IPS-20b (cell line): ENCODE data around the gene CLGN.

Source experiments
- H3K27ac ChIP-seq: one replicate; pipeline ENCODE4 v1.5.1; 2013; ENCODE audit warnings: low read length
- H3K27me3 ChIP-seq: 2 replicates; pipeline ENCODE4 v1.6.1; 2013; ENCODE audit warnings: mild to moderate bottlenecking, low read length, inconsistent platforms; ENCODE audit not compliant: insufficient read depth
- H3K36me3 ChIP-seq: 2 replicates; pipeline ENCODE4 v1.6.1; 2013; ENCODE audit warnings: low read depth, mild to moderate bottlenecking, inconsistent platforms, low read length, moderate library complexity; ENCODE audit not compliant: insufficient read depth
- H3K4me1 ChIP-seq: 2 replicates; pipeline ENCODE4 v1.6.1; 2013; ENCODE audit warnings: mild to moderate bottlenecking, control low read depth, inconsistent platforms, low read length, moderate library complexity; ENCODE audit not compliant: insufficient read depth
- H3K4me3 ChIP-seq: 2 replicates; pipeline ENCODE4 v1.5.1; 2013; ENCODE audit warnings: mild to moderate bottlenecking, low read length, inconsistent platforms
- H3K9ac ChIP-seq: 2 replicates; pipeline ENCODE4 v1.6.1; 2013; ENCODE audit warnings: low read depth, mild to moderate bottlenecking, inconsistent platforms, low read length, moderate library complexity
- H3K9me3 ChIP-seq: 2 replicates; pipeline ENCODE4 v1.6.1; 2013; ENCODE audit warnings: mild to moderate bottlenecking, low read depth, low read length, inconsistent platforms; ENCODE audit not compliant: insufficient read depth

Gene CLGN

GRCh38 chr4:140373328-140374129, 53.9 kb downstream of the CLGN start, which contains the start of gene SCOC:
TSS of gene SCOC (plus strand) at chr4:140373646. CDS start at chr4:140379171, 5,525 bp downstream.
- Histone ChIP-seq H3K4me1 (peaks cover 7% of the 10 kb centered on the region; the same call in 1 of the 2 replicates), H3K27ac (peak within 1 kb of the TSS; percentile 18), H3K9ac (peak within 1 kb of the TSS; percentile 84)

DNA sequence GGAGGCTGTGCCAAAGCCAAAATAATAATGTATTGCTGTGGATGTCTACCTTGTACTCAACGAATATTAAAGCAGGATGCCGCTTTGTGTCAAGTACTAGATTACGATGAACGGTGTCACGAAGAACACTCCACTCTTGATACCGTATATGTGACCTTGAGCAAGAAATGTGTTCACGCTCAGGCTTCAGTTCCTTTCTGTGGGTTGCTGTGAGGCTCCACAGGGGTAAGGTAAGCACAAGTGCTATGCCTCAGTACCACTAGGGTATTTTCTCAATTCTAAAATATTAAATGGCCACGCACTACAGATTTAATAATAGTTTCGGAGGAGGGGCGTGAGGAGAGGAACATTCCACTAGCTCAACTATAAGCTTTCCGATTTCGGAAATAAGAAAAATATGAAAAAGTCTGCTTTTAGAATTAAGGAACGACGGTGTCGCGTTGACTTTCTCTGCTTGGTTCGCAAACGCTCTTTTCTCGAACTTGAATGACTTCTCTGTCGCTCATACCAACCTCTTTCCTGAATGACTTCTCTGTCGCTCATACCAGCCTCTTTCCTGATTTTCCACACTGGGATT, 54.6 kb downstream of the CLGN start:
- peak overlapping the region; percentile 73 for H3K9ac ChIP-seq
- H3K27me3 ChIP-seq = no peaks in the 10 kb centered on the region
- H3K4me3 ChIP-seq = peak overlapping the region; percentile 90
- peaks cover 7% of the 10 kb centered on the region; the same call in 1 of the 2 replicates for H3K4me1 ChIP-seq
- no peaks in the 10 kb centered on the region for H3K36me3 ChIP-seq
- peak overlapping the region; percentile 0 for H3K27ac ChIP-seq
- no peaks in the 10 kb centered on the region for H3K9me3 ChIP-seq

More at GRCh38 chr4:140373328-140374129, 53.9 kb downstream of the CLGN start, which contains the start of gene SCOC:
- Histone ChIP-seq H3K9me3 (no peaks in the 10 kb centered on the region), H3K36me3 (no peaks in the 10 kb centered on the region), H3K4me3 (peak within 1 kb of the TSS; percentile 90), H3K27me3 (no peaks in the 10 kb centered on the region)

DNA sequence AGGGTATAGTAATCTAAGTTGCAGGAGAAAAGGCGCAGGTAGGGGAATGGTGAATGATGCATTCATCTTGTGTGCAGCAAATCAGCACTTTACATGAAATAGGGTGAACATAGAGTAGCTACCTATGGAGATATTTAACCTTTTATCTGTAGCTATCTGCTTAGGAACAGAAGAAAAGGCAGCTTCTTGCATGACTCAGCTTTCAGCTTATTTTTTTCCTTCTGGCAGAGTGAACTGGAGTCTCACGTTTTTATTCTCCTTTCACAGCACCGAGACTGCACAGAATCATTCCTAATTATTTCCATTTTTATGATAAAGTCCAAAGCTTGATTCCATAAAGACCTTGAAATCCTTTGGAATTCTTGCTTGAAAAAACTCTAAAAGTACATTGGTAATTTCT, 58.8 kb downstream of the CLGN start:
- H3K4me1 ChIP-seq = peaks cover 4% of the 10 kb centered on the region; the same call in 1 of the 2 replicates
- no peak overlapping the region for H3K4me3 ChIP-seq
- no peaks in the 10 kb centered on the region for H3K36me3 ChIP-seq
- no peaks in the 10 kb centered on the region for H3K9me3 ChIP-seq
- no peak overlapping the region for H3K9ac ChIP-seq
- no peaks in the 10 kb centered on the region for H3K27me3 ChIP-seq
- H3K27ac ChIP-seq = no peak overlapping the region

GRCh38 chr4:140367738-140368137, 59.7 kb downstream of the CLGN start:
- no peak overlapping the region for H3K4me3 ChIP-seq
- no peak overlapping the region for H3K9ac ChIP-seq
- H3K4me1 ChIP-seq = peaks cover 4% of the 10 kb centered on the region; the same call in 1 of the 2 replicates
- no peaks in the 10 kb centered on the region for H3K36me3 ChIP-seq
- no peaks in the 10 kb centered on the region for H3K9me3 ChIP-seq
- no peak overlapping the region for H3K27ac ChIP-seq
- H3K27me3 ChIP-seq = no peaks in the 10 kb centered on the region

GRCh38 chr4:140363558-140363957, 63.9 kb downstream of the CLGN start:
- H3K27ac ChIP-seq = no peak overlapping the region
- no peak overlapping the region for H3K4me3 ChIP-seq
- H3K36me3 ChIP-seq = no peaks in the 10 kb centered on the region
- no peak overlapping the region for H3K9ac ChIP-seq
- no peaks in the 10 kb centered on the region for H3K9me3 ChIP-seq
- H3K27me3 ChIP-seq = no peaks in the 10 kb centered on the region
- no peaks in the 10 kb centered on the region for H3K4me1 ChIP-seq

- Histone ChIP-seq H3K4me3 (no peak overlapping the region), H3K9me3 (no peaks in the 10 kb centered on the region), H3K4me1 (no peaks in the 10 kb centered on the region), H3K27me3 (no peaks in the 10 kb centered on the region), H3K36me3 (no peaks in the 10 kb centered on the region), H3K27ac (no peak overlapping the region), H3K9ac (no peak overlapping the region)
These were observed 64.4 kb downstream of the CLGN start for GRCh38 chr4:140363051-140363450.

DNA sequence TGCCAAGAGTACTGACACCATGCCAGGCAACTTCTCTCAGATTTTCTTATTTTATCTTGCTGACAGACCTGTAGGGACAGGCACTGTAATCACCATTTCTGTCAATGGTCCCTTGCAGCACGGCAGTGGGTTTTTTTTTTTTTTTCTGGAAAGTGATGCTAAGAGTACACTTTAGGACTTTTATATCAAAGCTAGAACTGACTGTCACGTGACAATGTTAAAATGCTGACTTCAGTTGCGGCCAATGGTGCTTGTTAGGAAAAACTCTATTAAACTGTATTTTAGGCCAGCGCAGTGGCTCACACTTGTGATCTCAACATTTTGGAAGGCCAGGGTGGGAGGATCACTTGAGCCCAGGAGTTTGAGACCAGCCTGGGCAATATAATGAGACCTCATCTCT, 66.3 kb downstream of the CLGN start:
- H3K27me3 ChIP-seq = no peaks in the 10 kb centered on the region
- H3K27ac ChIP-seq = no peak overlapping the region
- H3K9me3 ChIP-seq = no peaks in the 10 kb centered on the region
- H3K9ac ChIP-seq = no peak overlapping the region
- no peaks in the 10 kb centered on the region for H3K4me1 ChIP-seq
- no peaks in the 10 kb centered on the region for H3K36me3 ChIP-seq
- no peak overlapping the region for H3K4me3 ChIP-seq

DNA sequence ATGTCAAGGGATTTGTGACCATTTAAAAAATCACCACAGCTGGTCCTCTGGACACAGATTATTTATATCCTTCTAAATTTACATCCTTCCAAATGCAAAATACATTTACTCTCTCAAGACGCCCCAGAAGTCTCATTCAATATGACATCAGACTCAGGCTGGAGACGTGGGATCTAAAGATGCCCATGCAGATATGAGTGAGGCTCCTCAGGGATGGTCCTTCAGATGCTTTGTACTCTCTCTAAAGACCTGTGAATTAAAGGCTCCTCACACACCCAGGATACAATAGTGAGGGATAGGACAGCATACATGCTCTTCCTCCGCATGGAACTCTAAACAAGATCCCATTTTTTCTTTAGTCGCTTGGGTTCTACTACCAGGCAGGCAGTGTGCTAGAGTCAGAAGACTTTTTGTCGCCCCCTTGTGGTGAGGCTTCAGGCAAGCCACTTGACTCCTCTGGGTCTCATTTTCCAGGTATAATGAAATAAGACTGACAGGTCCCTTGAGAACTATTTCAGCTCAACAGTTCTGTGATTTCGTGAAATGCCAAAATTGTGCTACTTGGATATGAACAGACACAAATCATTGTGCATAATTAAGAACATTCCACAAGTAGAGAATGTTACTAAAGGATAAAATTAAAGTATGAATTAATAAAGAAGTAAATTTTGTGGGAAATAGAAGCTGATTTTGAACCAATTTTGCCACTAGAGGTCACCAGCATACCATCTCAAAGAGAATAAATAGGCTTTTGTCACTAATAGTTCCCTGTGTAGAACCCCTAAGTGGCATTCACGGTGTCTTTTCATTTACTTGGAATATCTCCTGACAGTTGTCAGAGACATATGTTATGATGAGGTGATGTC, 67.7 kb downstream of the CLGN start:
- Histone ChIP-seq H3K36me3 (no peaks in the 10 kb centered on the region), H3K4me1 (no peaks in the 10 kb centered on the region), H3K27me3 (no peaks in the 10 kb centered on the region), H3K4me3 (no peak overlapping the region), H3K27ac (no peak overlapping the region), H3K9me3 (no peaks in the 10 kb centered on the region), H3K9ac (no peak overlapping the region)

DNA sequence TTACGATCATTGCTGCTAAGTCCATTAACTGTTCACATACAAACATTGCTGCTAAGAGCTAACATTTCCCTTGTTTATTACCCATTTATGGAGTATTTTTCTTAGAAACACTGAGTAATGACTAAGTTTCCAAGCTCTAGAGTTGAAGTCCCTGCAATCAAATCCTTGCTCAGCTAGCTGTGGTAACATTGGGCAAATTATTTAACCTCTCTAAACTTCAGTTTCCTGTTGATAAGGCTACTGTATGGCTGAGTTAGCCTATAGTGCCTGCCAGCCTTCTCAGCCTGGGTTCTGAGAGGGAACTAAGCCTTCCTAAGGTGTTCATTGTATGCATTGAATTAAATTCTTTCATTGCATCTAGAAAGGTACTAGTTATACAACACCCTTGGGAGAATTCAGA, 69.2 kb downstream of the CLGN start:
- Histone ChIP-seq H3K9ac (no peak overlapping the region), H3K9me3 (no peaks in the 10 kb centered on the region), H3K27ac (no peak overlapping the region), H3K4me3 (no peak overlapping the region), H3K4me1 (no peaks in the 10 kb centered on the region), H3K27me3 (no peaks in the 10 kb centered on the region), H3K36me3 (no peaks in the 10 kb centered on the region)

- H3K4me3 ChIP-seq = no peak overlapping the region
- no peaks in the 10 kb centered on the region for H3K9me3 ChIP-seq
- H3K27ac ChIP-seq = no peak overlapping the region
These were observed 69.6 kb downstream of the CLGN start for GRCh38 chr4:140357868-140358267.

GRCh38 chr4:140355288-140355687, 72.2 kb downstream of the CLGN start:
- H3K4me1 ChIP-seq = no peaks in the 10 kb centered on the region; the same call in 1 of the 2 replicates
- no peaks in the 10 kb centered on the region for H3K27me3 ChIP-seq
- H3K9me3 ChIP-seq = no peaks in the 10 kb centered on the region
- H3K9ac ChIP-seq = no peak overlapping the region
- H3K27ac ChIP-seq = no peak overlapping the region
- no peak overlapping the region for H3K4me3 ChIP-seq
- H3K36me3 ChIP-seq = no peaks in the 10 kb centered on the region

More at GRCh38 chr4:140357868-140358267, 69.6 kb downstream of the CLGN start:
- H3K4me1 ChIP-seq = no peaks in the 10 kb centered on the region
- no peaks in the 10 kb centered on the region for H3K36me3 ChIP-seq
- H3K9ac ChIP-seq = no peak overlapping the region
- no peaks in the 10 kb centered on the region for H3K27me3 ChIP-seq
